ENCODE results near the gene SLC31A1. TPM values are rescaled to one million over a fixed set of nuclear protein-coding genes. Genes with fewer than 3 reads are reported as not detected.

SLC31A1 gene
- total RNA-seq, 4 donors from 2014 or later, result 7.4 to 82.7 (median 50.6) TPM

DNA sequence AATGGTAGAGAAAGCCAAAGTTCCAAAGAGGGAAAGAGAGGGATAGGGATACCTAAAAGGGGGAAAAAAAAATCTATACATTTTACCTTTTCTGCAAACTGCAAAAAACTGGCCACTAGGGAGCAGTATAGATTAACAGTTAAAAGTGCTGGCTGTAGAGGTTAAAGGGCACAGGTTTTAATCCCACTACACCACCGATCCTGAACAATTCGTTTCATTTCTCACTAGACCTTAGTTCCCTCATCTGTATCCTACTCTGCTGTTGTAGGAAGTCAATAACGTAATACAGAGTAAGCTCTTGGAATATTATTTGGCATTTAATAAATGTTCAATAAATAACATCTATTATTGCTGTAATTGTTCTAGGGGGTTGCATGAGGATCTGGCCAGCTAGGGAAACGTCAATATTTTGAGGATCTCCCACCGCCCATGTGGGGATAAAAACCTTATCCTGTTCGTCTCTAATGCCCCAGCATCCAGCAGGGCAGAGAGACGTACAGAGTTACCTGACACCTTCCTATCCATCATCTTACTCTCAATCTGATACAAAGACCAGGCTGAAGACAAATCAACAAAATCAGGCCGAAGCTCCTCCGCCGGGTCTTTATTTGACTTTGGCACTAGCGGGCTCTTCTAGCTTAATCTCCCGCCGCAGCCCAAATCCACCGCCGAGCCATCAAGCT, 53.3 kb downstream of the SLC31A1 start:
- Histone ChIP-seq H3K27ac (peak overlapping the region; percentile 79 to 95 (median 90)), H3K9me3 (no peaks in the 10 kb centered on the region), H3K27me3 (no peaks in the 10 kb centered on the region), H3K4me1 (peaks cover 0 to 16% (median 0%) of the 10 kb centered on the region in 4 donors), H3K4me3 (peak overlapping the region; percentile 72 to 85 (median 78)), H3K36me3 (peaks cover 0 to 50% (median 0%) of the 10 kb centered on the region in 3 donors)
- no peak for DNase-seq
- peak; percentile 72 to 86 (median 83) for TF ChIP-seq CTCF (IDR thresholded peaks at IDR 0.05)
- no peak for TF ChIP-seq POLR2A (IDR thresholded peaks at IDR 0.05)

DNA sequence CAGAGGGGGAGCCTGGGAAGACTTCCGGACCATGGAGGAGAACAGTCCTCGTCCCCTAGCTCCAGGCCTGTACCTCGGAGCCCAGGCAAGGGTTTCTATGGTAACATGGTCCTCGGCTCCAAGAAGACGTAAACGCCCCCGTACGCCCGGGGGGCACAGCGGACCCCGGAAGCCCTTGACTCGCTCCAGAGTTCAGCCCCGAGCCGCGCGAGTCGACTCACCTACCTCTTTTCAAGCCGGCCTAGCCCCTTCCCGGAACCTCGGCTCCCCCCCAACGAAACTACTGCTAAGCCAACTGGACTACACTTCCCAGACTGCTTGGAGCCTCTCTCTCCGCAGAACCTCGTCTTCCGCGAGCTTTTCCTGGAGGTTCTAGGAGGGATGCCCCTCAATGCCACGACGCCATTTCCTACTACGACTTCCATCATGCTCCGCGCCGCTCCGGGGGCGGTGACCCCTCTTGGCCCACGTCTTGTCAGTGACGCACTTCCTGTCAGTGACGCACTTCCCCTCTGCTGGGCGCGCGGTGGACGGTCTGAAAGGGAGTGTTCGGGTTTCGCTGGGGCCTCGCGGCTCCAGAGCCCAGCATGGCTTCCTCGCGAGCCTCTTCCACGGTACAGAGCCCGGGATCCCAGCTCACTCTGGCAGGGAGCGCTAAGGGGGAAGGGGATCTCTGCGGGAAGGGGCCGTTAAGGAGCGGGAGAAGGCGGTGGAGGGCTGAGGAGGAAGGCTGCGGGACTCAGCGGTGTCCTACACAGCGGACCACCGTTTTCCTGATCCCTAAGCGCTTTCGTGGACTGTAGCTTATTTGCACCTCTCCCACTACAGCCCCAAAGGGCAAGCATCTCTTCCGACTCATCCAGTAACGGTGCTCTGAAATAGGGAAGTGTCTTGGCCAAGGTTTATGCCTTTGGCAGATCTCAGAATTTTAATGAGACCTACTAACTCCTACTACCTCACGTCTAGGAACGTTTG, 54.1 kb downstream of the SLC31A1 start, which contains the start of the genes CDC26 and PRPF4:
TSS of gene CDC26 (minus strand) at position 416 of the 975 bp plus-strand sequence. CDS start 3,065 bp downstream, outside the sequence.
TSS of gene PRPF4 (plus strand) at position 502 of the 975 bp plus-strand sequence. CDS start at position 588, 86 bp downstream.
- Histone ChIP-seq H3K27ac (peak within 1 kb of the TSS; percentile 79 to 95 (median 90)), H3K27me3 (no peaks in the 10 kb centered on the region), H3K36me3 (peaks cover 0 to 50% (median 0%) of the 10 kb centered on the region in 3 donors), H3K4me1 (peaks cover 0 to 16% (median 0%) of the 10 kb centered on the region in 4 donors), H3K9me3 (no peaks in the 10 kb centered on the region), H3K4me3 (peak within 1 kb of the TSS; percentile 72 to 85 (median 78))
- peak; percentile 98 to 99 (median 98) for DNase-seq
- peak; percentile 90 for TF ChIP-seq POLR2A (IDR thresholded peaks at IDR 0.05)
- TF ChIP-seq CTCF (IDR thresholded peaks at IDR 0.05), result no peak

- no peak for DNase-seq
- Histone ChIP-seq H3K9me3 (no peaks in the 10 kb centered on the region), H3K36me3 (peaks cover 0 to 57% (median 0%) of the 10 kb centered on the region in 3 donors), H3K27ac (no peak overlapping the region), H3K4me1 (peaks cover 0 to 16% (median 0%) of the 10 kb centered on the region in 4 donors), H3K27me3 (no peaks in the 10 kb centered on the region), H3K4me3 (no peak overlapping the region)
- TF ChIP-seq POLR2A (IDR thresholded peaks at IDR 0.05) (no peak), CTCF (IDR thresholded peaks at IDR 0.05) (no peak)
Observed at GRCh38 chr9:113278840-113279239, 57.5 kb downstream of the SLC31A1 start.

DNA sequence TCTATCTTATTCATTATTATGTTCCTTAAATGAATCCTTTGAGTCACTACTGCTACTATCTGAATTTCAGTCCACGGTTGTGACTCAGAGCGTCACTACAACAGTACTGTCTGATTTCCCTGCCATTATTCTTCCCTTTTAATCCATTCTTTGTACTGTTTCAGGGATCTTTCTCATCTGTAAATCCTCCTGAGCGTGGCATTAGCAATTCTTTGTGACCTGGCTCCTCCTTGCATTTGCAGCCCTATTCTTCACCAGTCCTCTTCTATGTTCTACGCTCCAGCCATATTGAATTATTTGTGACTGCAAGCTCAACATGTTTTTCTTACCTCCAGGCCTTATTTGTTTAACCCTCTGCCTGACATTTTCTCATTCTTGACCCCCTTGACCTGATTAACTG, 60.0 kb downstream of the SLC31A1 start:
- H3K4me1 ChIP-seq, result peaks cover 0 to 13% (median 0%) of the 10 kb centered on the region in 4 donors
- H3K27me3 ChIP-seq, result no peaks in the 10 kb centered on the region
- TF ChIP-seq CTCF (IDR thresholded peaks at IDR 0.05) (no peak), POLR2A (IDR thresholded peaks at IDR 0.05) (no peak)
- no peaks in the 10 kb centered on the region for H3K9me3 ChIP-seq
- no peak overlapping the region for H3K4me3 ChIP-seq
- H3K27ac ChIP-seq, result no peak overlapping the region
- peaks cover 0 to 81% (median 0%) of the 10 kb centered on the region in 3 donors for H3K36me3 ChIP-seq
- no peak for DNase-seq

- H3K27me3 ChIP-seq, result no peaks in the 10 kb centered on the region
- peak overlapping the region in 1 of 4 donors; percentile 58 for H3K27ac ChIP-seq
- no peak overlapping the region for H3K4me3 ChIP-seq
- no peak for TF ChIP-seq POLR2A (IDR thresholded peaks at IDR 0.05)
- TF ChIP-seq CTCF (IDR thresholded peaks at IDR 0.05), result no peak
- peak in 1 of 3 donors; percentile 75 for DNase-seq
- H3K9me3 ChIP-seq, result no peaks in the 10 kb centered on the region
- peaks cover 0 to 16% (median 0%) of the 10 kb centered on the region in 4 donors for H3K4me1 ChIP-seq
- peaks cover 0 to 93% (median 0%) of the 10 kb centered on the region in 3 donors for H3K36me3 ChIP-seq
Observed at GRCh38 chr9:113289091-113289490, 67.7 kb downstream of the SLC31A1 start.

Measured in Peyer's patch (tissue), 4 donors.